Embryonic facial prominence (tissue), 1 donor: ENCODE results near the gene ARHGAP1.

ENCODE experiments used
- DNase-seq: peaks from one replicate; pipeline ENCODE4 v3.0.0-alpha.2; 2016; ENCODE audit errors: extremely low spot score

ARHGAP1 gene

GRCh38 chr11:46694072-46694471 lies 6.3 kb downstream of the ARHGAP1 start:
- no peak for DNase-seq

GRCh38 chr11:46693597-46694012 lies 6.8 kb downstream of the ARHGAP1 start:
- DNase-seq: no peak

- no peak for DNase-seq
Observed at GRCh38 chr11:46692450-46692849, 8.0 kb downstream of the ARHGAP1 start.

GRCh38 chr11:46690702-46691101 lies 9.7 kb downstream of the ARHGAP1 start:
- DNase-seq: no peak

- DNase-seq: no peak
Observed at GRCh38 chr11:46686886-46687795, 13.3 kb downstream of the ARHGAP1 start.

GRCh38 chr11:46684367-46684766 lies 16.1 kb downstream of the ARHGAP1 start:
- no peak for DNase-seq

- DNase-seq: no peak
Observed at GRCh38 chr11:46682773-46683752, 17.4 kb downstream of the ARHGAP1 start.

GRCh38 chr11:46681814-46682213 lies 18.6 kb downstream of the ARHGAP1 start:
- DNase-seq: no peak

- DNase-seq: no peak
Observed at GRCh38 chr11:46680815-46681214, 19.6 kb downstream of the ARHGAP1 start.

GRCh38 chr11:46680164-46680760 lies 20.2 kb downstream of the ARHGAP1 start:
- no peak for DNase-seq

GRCh38 chr11:46679241-46680163 lies 20.9 kb downstream of the ARHGAP1 start:
- DNase-seq: no peak

GRCh38 chr11:46678741-46679130 lies 21.7 kb downstream of the ARHGAP1 start:
- no peak for DNase-seq

- no peak for DNase-seq
Observed at GRCh38 chr11:46677991-46678740, 22.3 kb downstream of the ARHGAP1 start.

- no peak for DNase-seq
Observed at GRCh38 chr11:46677169-46677568, 23.2 kb downstream of the ARHGAP1 start.

- DNase-seq: no peak
Observed at GRCh38 chr11:46676436-46677158, 23.8 kb downstream of the ARHGAP1 start.

GRCh38 chr11:46675949-46676348 lies 24.5 kb downstream of the ARHGAP1 start:
- DNase-seq: no peak

- no peak for DNase-seq
Observed at GRCh38 chr11:46675288-46675851, 25.0 kb downstream of the ARHGAP1 start.

GRCh38 chr11:46674463-46675287 lies 25.7 kb downstream of the ARHGAP1 start:
- DNase-seq: no peak
